HEK293T (cell line): ENCODE measurements around the gene RYR1.
"Not testable (repeated sequence)": the region's sequence is repeated elsewhere in the genome, so short reads cannot be mapped to it uniquely, and the experiment has no call there.

Experiments used
- CTCF ChIA-PET: fragments of 350-600 bp; formaldehyde crosslinking; extraction: SDS; loops from one replicate; lab custom pipeline; 2021; ENCODE audit warnings: antibody characterized with exemption, inconsistent platforms; lab: Yijun Ruan, JAX
- POLR2A ChIA-PET: fragments of 350-600 bp; formaldehyde crosslinking; extraction: SDS; loops from one replicate; lab custom pipeline; 2020; ENCODE audit warnings: antibody characterized with exemption, inconsistent platforms; lab: Yijun Ruan, JAX
- DNase-seq: peaks from one replicate; pipeline ENCODE4 v3.0.0; 2012; ENCODE audit warnings: mixed read lengths; ENCODE audit errors: extremely low spot score
- ARNT ChIP-seq: fragments of 450-650 bp; IDR thresholded peaks from 2 replicates; pipeline ENCODE4 v1.6.1; 2017; ENCODE audit warnings: mild to moderate bottlenecking
- BHLHE40 ChIP-seq: fragments of 450-650 bp; IDR thresholded peaks from 2 replicates; pipeline ENCODE4 v1.6.1; 2016; ENCODE audit warnings: mild to moderate bottlenecking, moderate library complexity, borderline replicate concordance
- CTBP1 ChIP-seq: fragments of 450-650 bp; IDR thresholded peaks from 2 replicates; pipeline ENCODE4 v1.6.1; 2016; ENCODE audit warnings: borderline replicate concordance
- ELF4 ChIP-seq: fragments of 450-650 bp; IDR thresholded peaks from 2 replicates; pipeline ENCODE4 v1.6.1; 2017; ENCODE audit warnings: antibody characterized with exemption
- FOXA1 ChIP-seq: fragments of 450-650 bp; IDR thresholded peaks from 2 replicates; pipeline ENCODE4 v1.6.1; 2016; ENCODE audit warnings: mild to moderate bottlenecking
- FOXK2 ChIP-seq: fragments of 450-650 bp; IDR thresholded peaks from 2 replicates; pipeline ENCODE4 v1.6.1; 2016; ENCODE audit warnings: mild to moderate bottlenecking
- FOXM1 ChIP-seq: fragments of 450-650 bp; IDR thresholded peaks from 2 replicates; pipeline ENCODE4 v1.6.1; 2017; ENCODE audit warnings: mild to moderate bottlenecking, borderline replicate concordance
- HDGF ChIP-seq: fragments of 450-650 bp; IDR thresholded peaks from 2 replicates; pipeline ENCODE4 v1.6.1; 2017; ENCODE audit warnings: antibody characterized with exemption, borderline replicate concordance
- L3MBTL2 ChIP-seq: fragments of 450-650 bp; conservative IDR thresholded peaks from 2 replicates; pipeline ENCODE4 v1.6.1; 2016; ENCODE audit warnings: mild to moderate bottlenecking
- LEF1 ChIP-seq: fragments of 450-650 bp; IDR thresholded peaks from 2 replicates; pipeline ENCODE4 v1.6.1; 2017; ENCODE audit warnings: mild to moderate bottlenecking, borderline replicate concordance
- NFRKB ChIP-seq: fragments of 450-650 bp; IDR thresholded peaks from 2 replicates; pipeline ENCODE4 v1.6.1; 2016; ENCODE audit warnings: mild to moderate bottlenecking, moderate library complexity
- PKNOX1 ChIP-seq: fragments of 450-650 bp; IDR thresholded peaks from 2 replicates; pipeline ENCODE4 v1.6.1; 2016
- SP1 ChIP-seq: fragments of 450-650 bp; IDR thresholded peaks from 2 replicates; pipeline ENCODE4 v1.6.1; 2017
- SUZ12 ChIP-seq: fragments of 450-650 bp; IDR thresholded peaks from 2 replicates; pipeline ENCODE4 v1.6.1; 2016; ENCODE audit warnings: mild to moderate bottlenecking
- TARDBP ChIP-seq: fragments of 450-650 bp; IDR thresholded peaks from 2 replicates; pipeline ENCODE4 v1.6.1; 2016
- ZNF384 ChIP-seq: fragments of 450-650 bp; IDR thresholded peaks from 2 replicates; pipeline ENCODE4 v1.6.1; 2016

RYR1 gene

GRCh38 chr19:38492181-38492813 is 58.8 kb downstream of the RYR1 start:
- ChIA-PET POLR2A (no interaction called here), CTCF (no interaction called here)
- TF ChIP-seq NFRKB = no peak
- no peak for TF ChIP-seq ARNT
- TF ChIP-seq FOXA1 = no peak
- TF ChIP-seq BHLHE40 = no peak
- TF ChIP-seq FOXM1 = no peak
- no peak for DNase-seq

- no peak for DNase-seq
- TF ChIP-seq ELF4 = no peak
- ChIA-PET CTCF (no interaction called here), POLR2A (interaction anchor here (1.2 kb wide), 1 partner anchor 13 kb away, joined by 4 read pairs; no protein-coding TSS in a partner anchor)
Measured at GRCh38 chr19:38494379-38494778, 60.9 kb downstream of the RYR1 start.

- DNase-seq, POLR2A ChIA-PET: not testable (repeated sequence)
- CTCF ChIA-PET = interaction anchor here (1.9 kb wide), 1 partner anchor 17 kb away, joined by 5 read pairs; no protein-coding TSS in a partner anchor
Measured at GRCh38 chr19:38495375-38495774, 61.9 kb downstream of the RYR1 start.

GRCh38 chr19:38496116-38496515 is 62.6 kb downstream of the RYR1 start:
- no peak for TF ChIP-seq FOXA1
- TF ChIP-seq FOXK2 = no peak
- TF ChIP-seq SUZ12 = no peak
- no peak for TF ChIP-seq ZNF384
- TF ChIP-seq PKNOX1 = no peak
- no peak for TF ChIP-seq CTBP1
- TF ChIP-seq ELF4 = no peak
- TF ChIP-seq FOXM1 = no peak
- TF ChIP-seq BHLHE40 = no peak
- TF ChIP-seq HDGF = no peak
- no peak for TF ChIP-seq SP1
- TF ChIP-seq LEF1 = no peak
- no peak for TF ChIP-seq L3MBTL2
- TF ChIP-seq ARNT = no peak
- no peak for TF ChIP-seq NFRKB
- no peak for TF ChIP-seq TARDBP
- ChIA-PET POLR2A (no interaction called here), CTCF (interaction anchor here (1.9 kb wide), 1 partner anchor 18 kb away, joined by 5 read pairs; no protein-coding TSS in a partner anchor)
- DNase-seq = no peak

GRCh38 chr19:38496603-38497487 is 63.4 kb downstream of the RYR1 start:
- TF ChIP-seq TARDBP (no peak), CTBP1 (no peak), ARNT (no peak), FOXM1 (no peak), PKNOX1 (no peak), ELF4 (no peak), SUZ12 (no peak), SP1 (no peak)
- ChIA-PET POLR2A (interaction anchor here (0.7 kb wide), 1 partner anchor 10 kb away, joined by 3 read pairs; no protein-coding TSS in a partner anchor), CTCF (interaction anchor here (1.9 kb wide), 1 partner anchor 19 kb away, joined by 5 read pairs; no protein-coding TSS in a partner anchor)
- DNase-seq = no peak

GRCh38 chr19:38497907-38498306 is 64.4 kb downstream of the RYR1 start:
- CTCF ChIA-PET = no interaction called here
- POLR2A ChIA-PET = interaction anchor here (1.2 kb wide), 1 partner anchor 9 kb away, joined by 3 read pairs; no protein-coding TSS in a partner anchor
- DNase-seq = no peak
- TF ChIP-seq SUZ12 = no peak

GRCh38 chr19:38499532-38499931 is 66.0 kb downstream of the RYR1 start:
- no peak for DNase-seq
- ChIA-PET POLR2A (no interaction called here), CTCF (no interaction called here)
- TF ChIP-seq TARDBP = no peak
- no peak for TF ChIP-seq CTBP1
- no peak for TF ChIP-seq SUZ12
- TF ChIP-seq BHLHE40 = no peak
- TF ChIP-seq FOXM1 = no peak
- no peak for TF ChIP-seq L3MBTL2
- TF ChIP-seq LEF1 = no peak
- no peak for TF ChIP-seq FOXA1
- TF ChIP-seq ZNF384 = no peak
- no peak for TF ChIP-seq HDGF
- TF ChIP-seq PKNOX1 = no peak
- no peak for TF ChIP-seq NFRKB
- no peak for TF ChIP-seq ELF4
- no peak for TF ChIP-seq ARNT
- no peak for TF ChIP-seq FOXK2
- TF ChIP-seq SP1 = no peak
